HCT116 (cell line): ENCODE results near the gene LOXHD1. TPM values are rescaled to one million over a fixed set of nuclear protein-coding genes. Genes with fewer than 3 reads are reported as not detected.

Experiments used
- ATAC-seq: fragments of 200-7000 bp; cut with Tn5 transposase; 2 replicates; pipeline ENCODE4 v1.9.1; 2020; ENCODE audit warnings: mild to moderate bottlenecking, moderate library complexity
- BruUV-seq: library from RNA; stranded (reverse); fragments of 400-500 nt; replicated peaks from 2 replicates; lab custom pipeline; 2021; lab: Mats Ljungman, UMichigan
- CTCF ChIA-PET: fragments of 300-600 bp; sonication (Branson Sonifier 250); formaldehyde crosslinking; loops from one replicate; lab custom pipeline; 2021; ENCODE audit warnings: antibody characterized with exemption; lab: Charles Lee
- POLR2A ChIA-PET: fragments of 300-600, 350-600 bp; sonication (Branson Sonifier 250); formaldehyde crosslinking; loops from one replicate; lab custom pipeline; 2021; ENCODE audit warnings: antibody characterized with exemption; lab: Charles Lee
- RAD21 ChIA-PET, 2 experiments: fragments of 300-600 bp; sonication (Branson Sonifier 250); formaldehyde crosslinking; loops; one replicate each; lab custom pipeline; 2023; ENCODE audit warnings: low total read pairs in 2 of 2; ENCODE audit not compliant: uncharacterized antibody in 2 of 2, unreplicated experiment in 2 of 2, low non-redundant PET in 1 of 2; lab: Charles Lee
- DNase-seq: peaks from one replicate; pipeline ENCODE4 v3.0.0-alpha.2; 2010; ENCODE audit warnings: low read depth, low spot score
- H2AFZ ChIP-seq: fragments of 200-600 bp; shearing (Covaris generic), sonication (generic); 2 replicates; pipeline ENCODE4 v1.6.1; 2017; ENCODE audit warnings: low read depth, mixed run types, mixed read lengths, antibody characterized with exemption, low read length; ENCODE audit not compliant: poor library complexity, severe bottlenecking
- H3K27ac ChIP-seq: 2 replicates; pipeline ENCODE4 v1.5.1; 2012; ENCODE audit warnings: low read depth, low read length
- H3K27me3 ChIP-seq: fragments of 200-600 bp; sonication (generic); 2 replicates; pipeline ENCODE4 v1.6.1; 2016; ENCODE audit warnings: mixed run types, low read length, mixed read lengths; ENCODE audit not compliant: insufficient read depth
- H3K36me3 ChIP-seq, 2 experiments: fragments of 200-500 bp in 1 of 2; fragments of 200-600 bp in 1 of 2; sonication (Bioruptor generic) in 1 of 2; sonication (generic) in 1 of 2; 2 replicates each; pipeline versions ENCODE4 v1.5.1 to v1.6.1; 2014 to 2016; ENCODE audit warnings: low read length in 2 of 2, inconsistent platforms in 1 of 2, mixed read lengths in 1 of 2, mixed run types in 1 of 2; ENCODE audit not compliant: insufficient read depth in 2 of 2, control insufficient read depth in 1 of 2
- H3K4me1 ChIP-seq, 2 experiments: fragments of 200-600 bp in 1 of 2; sonication (generic) in 1 of 2; 2 replicates each; pipeline versions ENCODE4 v1.5.1 to v1.6.1; 2012 to 2017; ENCODE audit warnings: low read length in 2 of 2, inconsistent platforms in 1 of 2, mild to moderate bottlenecking in 1 of 2, mixed read lengths in 1 of 2, mixed run types in 1 of 2, moderate library complexity in 1 of 2; ENCODE audit not compliant: insufficient read depth in 2 of 2, control insufficient read depth in 1 of 2
- H3K4me2 ChIP-seq: fragments of 200-600 bp; sonication (generic); 2 replicates; pipeline ENCODE4 v1.6.1; 2017; ENCODE audit warnings: mixed run types, low read length, mixed read lengths
- H3K4me3 ChIP-seq, 2 experiments: fragments of 200-600 bp in 1 of 2; sonication (generic) in 1 of 2; replicated peaks in 1 of 2; 2 replicates each; pipeline ENCODE4 v1.5.1; 2011 to 2016; ENCODE audit warnings: low read length in 2 of 2, control low read depth in 1 of 2, low read depth in 1 of 2, mild to moderate bottlenecking in 1 of 2, mixed read lengths in 1 of 2, mixed run types in 1 of 2
- H3K79me2 ChIP-seq: fragments of 200-600 bp; sonication (generic); 2 replicates; pipeline ENCODE4 v1.6.1; 2017; ENCODE audit warnings: mild to moderate bottlenecking, mixed run types, low read length, moderate library complexity, mixed read lengths; ENCODE audit not compliant: insufficient read depth
- H3K9ac ChIP-seq: fragments of 200-600 bp; sonication (generic); 2 replicates; pipeline ENCODE4 v1.6.1; 2016; ENCODE audit warnings: low read length, mixed read lengths
- H3K9me2 ChIP-seq: fragments of 200-600 bp; sonication (generic), shearing (Covaris generic); 2 replicates; pipeline ENCODE4 v1.6.1; 2017; ENCODE audit warnings: mixed run types, mild to moderate bottlenecking, moderate library complexity; ENCODE audit not compliant: insufficient read depth
- H3K9me3 ChIP-seq, 2 experiments: fragments of 200-500 bp in 1 of 2; fragments of 200-600 bp in 1 of 2; sonication (Bioruptor generic) in 1 of 2; sonication (generic) in 1 of 2; 2 replicates each; pipeline ENCODE4 v1.6.1; 2014 to 2017; ENCODE audit warnings: low read length in 2 of 2, mixed read lengths in 2 of 2, inconsistent platforms in 1 of 2, low read depth in 1 of 2, mild to moderate bottlenecking in 1 of 2, mixed run types in 1 of 2, moderate library complexity in 1 of 2; ENCODE audit not compliant: control insufficient read depth in 1 of 2, insufficient read depth in 1 of 2
- H4K20me1 ChIP-seq: fragments of 200-600 bp; sonication (generic), shearing (Covaris generic); 2 replicates; pipeline ENCODE4 v1.6.1; 2017; ENCODE audit warnings: mixed run types, mild to moderate bottlenecking, moderate library complexity; ENCODE audit not compliant: insufficient read depth
- ATF3 ChIP-seq: IDR thresholded peaks from 2 replicates; pipeline ENCODE4 v1.6.1; 2012
- CBX3 ChIP-seq: IDR thresholded peaks from 2 replicates; pipeline ENCODE4 v1.6.1; 2012; ENCODE audit warnings: low read depth
- CEBPB ChIP-seq: IDR thresholded peaks from 2 replicates; pipeline ENCODE4 v1.6.1; 2012; ENCODE audit warnings: low read depth
- CTCF ChIP-seq, 3 experiments: fragments of 200-600 bp in 1 of 3; sonication (generic) in 1 of 3; IDR thresholded peaks in 2 of 3; conservative IDR thresholded peaks in 1 of 3; 2 replicates each; pipeline ENCODE4 v1.5.1; 2012 to 2017; ENCODE audit warnings: low read depth in 2 of 3, low read length in 2 of 3, antibody characterized with exemption in 1 of 3, borderline replicate concordance in 1 of 3, control low read depth in 1 of 3, mild to moderate bottlenecking in 1 of 3, mixed read lengths in 1 of 3, mixed run types in 1 of 3, moderate library complexity in 1 of 3; ENCODE audit not compliant: insufficient read depth in 1 of 3
- EGR1 ChIP-seq: IDR thresholded peaks from 2 replicates; pipeline ENCODE4 v1.6.1; 2012; ENCODE audit warnings: low read depth
- ELF1 ChIP-seq: IDR thresholded peaks from 2 replicates; pipeline ENCODE4 v1.6.1; 2012; ENCODE audit warnings: low read depth, borderline replicate concordance
- EZH2 ChIP-seq: fragments of 200-600 bp; sonication (generic); IDR thresholded peaks from 2 replicates; pipeline ENCODE4 v1.6.1; 2017; ENCODE audit warnings: antibody characterized with exemption, mixed run types
- EZH2phosphoT487 ChIP-seq: fragments of 200-600 bp; IDR thresholded peaks from 2 replicates; pipeline ENCODE4 v1.6.1; 2018; ENCODE audit warnings: antibody characterized with exemption, borderline replicate concordance
- JUND ChIP-seq: IDR thresholded peaks from 2 replicates; pipeline ENCODE4 v1.6.1; 2012
- POLR2A ChIP-seq: IDR thresholded peaks from 2 replicates; pipeline ENCODE4 v1.7.0; 2011; ENCODE audit warnings: borderline replicate concordance; ENCODE audit not compliant: insufficient read depth, insufficient read length; ENCODE audit errors: extremely low read depth
- RAD21 ChIP-seq: IDR thresholded peaks from 2 replicates; pipeline ENCODE4 v1.6.1; 2012; ENCODE audit warnings: low read depth, mild to moderate bottlenecking
- SIN3A ChIP-seq: IDR thresholded peaks from 2 replicates; pipeline ENCODE4 v1.6.1; 2012; ENCODE audit warnings: low read depth
- SP1 ChIP-seq: IDR thresholded peaks from 2 replicates; pipeline ENCODE4 v1.6.1; 2012; ENCODE audit warnings: low read depth
- ZBTB33 ChIP-seq: IDR thresholded peaks from 2 replicates; pipeline ENCODE4 v1.6.1; 2011; ENCODE audit warnings: mild to moderate bottlenecking, low read length, moderate library complexity; ENCODE audit not compliant: insufficient replicate concordance; ENCODE audit errors: extremely low read depth
- ZFX ChIP-seq: fragments of 450-650 bp; IDR thresholded peaks from 2 replicates; pipeline ENCODE4 v1.6.1; 2017
- ZNF274 ChIP-seq: fragments of 200-500 bp; sonication (Bioruptor generic); IDR thresholded peaks from 2 replicates; pipeline ENCODE4 v1.6.1; 2014; ENCODE audit warnings: mild to moderate bottlenecking, low read depth, low read length, inconsistent platforms
- intact Hi-C: fragments of 100-400 bp; cut with micrococcal nuclease; formaldehyde crosslinking; loops from 2 replicates; pipeline ENCODE4 v1.10.0; 2022
- total RNA-seq: library from RNA; stranded (reverse); gene quantifications from one replicate; pipeline ENCODE4 v1.2.1, GENCODE V29; 2021; ENCODE audit not compliant: unreplicated experiment

LOXHD1 gene
- total RNA-seq, 1 experiment from 2014 or later = not detected

DNA sequence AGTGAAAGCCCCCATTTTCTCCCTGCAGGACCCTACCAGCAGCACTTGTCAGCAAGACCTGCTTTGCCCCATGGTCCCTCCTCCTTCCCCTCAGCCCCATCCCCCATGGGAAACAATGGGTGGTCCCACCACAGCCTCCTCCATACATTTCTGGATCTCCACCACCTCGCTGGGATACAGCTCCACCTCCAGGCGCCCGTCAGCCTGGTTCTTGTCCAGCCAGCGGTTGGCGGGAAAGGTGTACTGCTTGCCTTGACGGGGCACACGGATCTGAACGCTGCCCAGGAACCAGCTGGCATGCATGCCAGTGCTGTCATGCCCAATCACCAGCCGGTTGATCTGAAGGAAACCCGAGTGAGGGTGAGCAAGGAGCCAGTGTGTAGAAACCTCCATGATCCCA lies 90.9 kb downstream of the LOXHD1 start:
- H3K9me2 ChIP-seq = no peaks in the 10 kb centered on the region
- H3K4me2 ChIP-seq = no peak overlapping the region
- ChIA-PET RAD21 (no interaction called here), CTCF (no interaction called here)
- H3K9ac ChIP-seq = no peak overlapping the region
- intact Hi-C loops = no loop called here
- no peak overlapping the region for H3K4me3 ChIP-seq
- H3K9me3 ChIP-seq = no peaks in the 10 kb centered on the region
- no peaks in the 10 kb centered on the region for H3K4me1 ChIP-seq
- no peak for ATAC-seq
- peaks cover 63% of the 10 kb centered on the region for H3K27me3 ChIP-seq
- H3K36me3 ChIP-seq = no peaks in the 10 kb centered on the region
- TF ChIP-seq CBX3 (no peak), ELF1 (no peak), EZH2phosphoT487 (no peak), ATF3 (no peak), RAD21 (no peak), POLR2A (no peak), CEBPB (no peak), CTCF (IDR thresholded peaks at IDR 0.05 in 2 of 3, conservative IDR thresholded peaks at IDR 0.05 in 1 of 3; ENCODE audit: borderline replicate concordance in 1 of 3, insufficient read depth in 1 of 3, low read depth in 2 of 3, low read length in 2 of 3) (no peak), EGR1 (no peak), ZFX (no peak), ZBTB33 (no peak), ZNF274 (no peak), SP1 (no peak), EZH2 (no peak), SIN3A (no peak), JUND (no peak)
- TF ChIP-seq, all 23 proteins: peak for 0
- BruUV-seq = no TSS peak
- H3K79me2 ChIP-seq = no peaks in the 10 kb centered on the region
- no peak overlapping the region for H2AFZ ChIP-seq
- H3K27ac ChIP-seq = no peak overlapping the region
- POLR2A ChIA-PET = no interaction called here
- H4K20me1 ChIP-seq = no peaks in the 10 kb centered on the region
- no peak for DNase-seq
